Suprapubic skin (tissue), 4 donors: ENCODE measurements around the gene DNPEP.

Experiments
- CTCF ChIP-seq, 2 donors: fragments of 200-600 bp in 1 of 2; fragments of 450-650 bp in 1 of 2; sonication (generic) in 1 of 2; IDR thresholded peaks; one replicate each; pipeline ENCODE4 v1.5.1; 2016 to 2019; ENCODE audit warnings: antibody characterized with exemption in 2 of 2, mild to moderate bottlenecking in 1 of 2, moderate library complexity in 1 of 2
- EP300 ChIP-seq: sonication (generic); formaldehyde crosslinking; IDR thresholded peaks from one replicate; pipeline ENCODE4 v1.6.1; 2017; ENCODE audit warnings: antibody characterized with exemption
- POLR2A ChIP-seq, 2 donors: fragments of 450-650 bp; IDR thresholded peaks; one replicate each; pipeline ENCODE4 v1.6.1; 2017; ENCODE audit warnings: antibody characterized with exemption in 2 of 2, mild to moderate bottlenecking in 2 of 2, moderate library complexity in 2 of 2
- POLR2AphosphoS5 ChIP-seq, 3 donors: sonication (generic); formaldehyde crosslinking; IDR thresholded peaks; one replicate each; pipeline ENCODE4 v1.6.1; 2017; ENCODE audit warnings: antibody characterized with exemption in 3 of 3

DNA sequence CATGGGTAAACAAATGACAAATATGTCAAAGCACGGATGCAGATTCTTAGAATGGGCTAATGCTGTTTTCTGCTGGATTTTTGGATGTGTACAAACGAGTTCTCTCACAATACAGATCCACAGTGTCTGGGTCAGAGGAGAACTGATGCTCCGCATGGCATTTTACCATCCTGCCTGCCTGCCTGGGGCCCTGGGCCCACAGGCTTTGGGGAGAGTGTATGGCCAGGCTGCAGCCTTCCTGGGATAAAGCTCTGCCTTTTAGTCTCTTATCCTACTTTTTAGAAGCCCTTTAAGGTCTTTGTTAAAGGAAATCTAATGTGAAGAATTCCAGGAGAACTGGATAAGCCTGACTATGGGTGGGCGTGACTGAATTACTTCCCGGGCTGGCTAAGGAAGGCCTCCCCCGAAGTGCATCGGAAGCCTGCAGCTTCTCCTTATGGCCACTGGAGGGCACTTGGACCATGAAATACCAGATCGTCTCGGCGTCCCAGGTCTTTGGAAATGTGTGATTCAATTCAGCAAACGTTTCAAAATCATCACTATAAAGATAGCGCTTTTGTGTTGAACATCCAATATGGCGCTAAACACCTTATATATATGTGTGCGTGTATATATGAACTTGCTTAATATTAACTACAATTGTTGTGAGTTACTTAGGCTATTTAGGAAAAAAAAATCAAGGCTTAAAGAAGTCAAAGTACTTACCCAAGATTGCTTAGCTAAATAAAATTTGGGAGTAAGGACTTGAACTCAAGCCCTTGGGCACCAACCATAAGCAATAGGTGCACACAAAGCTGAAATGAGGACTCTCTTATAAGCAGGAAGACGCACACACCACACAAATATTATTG, 15.2 kb upstream of the DNPEP start:
- TF ChIP-seq CTCF (IDR thresholded peaks at IDR 0.05) = peak; percentile 69 to 91
- no peak for TF ChIP-seq EP300
- no peak for TF ChIP-seq POLR2A (IDR thresholded peaks at IDR 0.05)
- TF ChIP-seq POLR2AphosphoS5 (IDR thresholded peaks at IDR 0.05) = no peak
